Esophagus squamous epithelium (tissue), 5 donors: ENCODE results near the gene COG7. TPM values are rescaled to one million over a fixed set of nuclear protein-coding genes. Genes with fewer than 3 reads are reported as not detected.
"Not testable (repeated sequence)": the region's sequence is repeated elsewhere in the genome, so short reads cannot be mapped to it uniquely, and the experiment has no call there.

Source experiments
- DNase-seq: peaks from one replicate; lab custom pipeline; 2025; lab: John Stamatoyannopoulos, UW
- H3K27ac ChIP-seq, 4 donors: fragments of 200-600 bp; sonication (generic); one replicate each; pipeline ENCODE4 v1.5.1; 2016 to 2019; ENCODE audit warnings: mild to moderate bottlenecking in 1 of 4
- H3K27me3 ChIP-seq, 4 donors: fragments of 200-600 bp; sonication (generic); 1 replicate in 3 of 4; 2 replicates in 1 of 4; pipeline versions ENCODE4 v1.5.1 to v1.6.0; 2017 to 2021; ENCODE audit warnings: antibody characterized with exemption in 1 of 4
- H3K36me3 ChIP-seq, 3 donors: fragments of 200-600 bp; sonication (generic); one replicate each; pipeline ENCODE4 v1.5.1; 2016 to 2019
- H3K4me1 ChIP-seq, 3 donors: fragments of 200-600 bp; sonication (generic); one replicate each; pipeline ENCODE4 v1.5.1; 2017 to 2019
- H3K4me3 ChIP-seq, 4 donors: fragments of 200-600 bp; sonication (generic); 1 replicate in 3 of 4; 2 replicates in 1 of 4; pipeline ENCODE4 v1.5.1; 2016 to 2019; ENCODE audit warnings: mild to moderate bottlenecking in 2 of 4, moderate library complexity in 1 of 4
- H3K9me3 ChIP-seq, 3 donors: fragments of 200-600 bp; sonication (generic); one replicate each; pipeline ENCODE4 v1.5.1; 2016 to 2019
- CTCF ChIP-seq, 6 experiments: fragments of 450-650 bp in 4 of 6; fragments of 200-600 bp in 2 of 6; sonication (generic) in 2 of 6; IDR thresholded peaks; one replicate each; pipeline ENCODE4 v1.5.1; 2016 to 2019; ENCODE audit warnings: antibody characterized with exemption in 6 of 6, mild to moderate bottlenecking in 4 of 6, moderate library complexity in 4 of 6
- POLR2A ChIP-seq, 4 donors: fragments of 450-650 bp; IDR thresholded peaks; one replicate each; pipeline ENCODE4 v1.6.1; 2017; ENCODE audit warnings: antibody characterized with exemption in 4 of 4, mild to moderate bottlenecking in 4 of 4, moderate library complexity in 3 of 4
- WGBS, 2 donors: methylation state at CpG; one replicate each; pipeline ENCODE4 v1.1.5; 2018; 5-methylcytosine and 5-hydroxymethylcytosine counted together
- intact Hi-C: fragments of 100-400 bp; cut with DNase I; formaldehyde crosslinking; loops from one replicate; pipeline ENCODE4 v1.15.0; 2022
- total RNA-seq, 4 donors: library from RNA; depleted of rRNA; stranded (reverse); fragments of >200 nt; gene quantifications; one replicate each; pipeline ENCODE4 v1.1.0, GENCODE V29; 2016
- donor health status: DM: yes; HTN: yes; CAD: no.

Gene COG7
- total RNA-seq, 4 donors from 2014 or later = 10.4 to 17.6 (median 15.3) TPM

DNA sequence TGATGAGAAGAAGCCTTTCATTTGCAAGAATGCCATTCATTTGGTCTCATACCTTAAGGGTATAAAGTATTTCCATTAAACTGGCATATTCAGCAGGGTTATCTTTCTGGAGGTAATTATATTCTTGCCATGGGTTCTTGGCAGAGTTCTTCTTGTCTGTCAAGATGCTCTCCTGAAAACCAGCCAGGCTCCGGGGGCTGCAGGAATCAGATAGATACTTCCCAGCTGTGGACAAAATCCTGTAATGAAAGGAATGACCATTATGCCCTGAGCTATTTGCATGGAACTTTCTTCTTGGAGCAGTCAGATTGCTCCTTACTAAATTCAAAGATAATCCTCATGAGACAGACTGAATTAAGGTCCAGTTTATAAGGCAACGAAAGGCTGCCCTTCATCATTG lies 47.0 kb downstream of the COG7 start:
- peaks cover 0 to 3% (median 0%) of the 10 kb centered on the region in 3 donors for H3K4me1 ChIP-seq
- no peaks in the 10 kb centered on the region for H3K9me3 ChIP-seq
- WGBS, 2 donors = 88% methylated on average over 2 of the region's 2 CpGs; no CpG with 5 or more reads in 1 of the 2 donors
- H3K27ac ChIP-seq = no peak overlapping the region
- no peaks in the 10 kb centered on the region for H3K27me3 ChIP-seq
- no peak overlapping the region for H3K4me3 ChIP-seq
- intact Hi-C loops = no loop called here
- no peak for DNase-seq
- no peak for TF ChIP-seq CTCF (IDR thresholded peaks at IDR 0.05)
- no peak for TF ChIP-seq POLR2A (IDR thresholded peaks at IDR 0.05)
- H3K36me3 ChIP-seq = peaks cover 0 to 95% (median 17%) of the 10 kb centered on the region in 3 donors

GRCh38 chr16:23403547-23403946 lies 49.4 kb downstream of the COG7 start:
- DNase-seq = no peak
- TF ChIP-seq POLR2A (IDR thresholded peaks at IDR 0.05) (no peak), CTCF (IDR thresholded peaks at IDR 0.05) (no peak)
- Histone ChIP-seq H3K4me1 (no peaks in the 10 kb centered on the region), H3K27me3 (no peaks in the 10 kb centered on the region), H3K36me3 (peaks cover 0 to 95% (median 9%) of the 10 kb centered on the region in 3 donors), H3K4me3 (no peak overlapping the region), H3K9me3 (no peaks in the 10 kb centered on the region), H3K27ac (no peak overlapping the region)
- WGBS, 2 donors = 77 to 80% methylated on average over 11 of the region's 11 CpGs
- intact Hi-C loops = no loop called here

DNA sequence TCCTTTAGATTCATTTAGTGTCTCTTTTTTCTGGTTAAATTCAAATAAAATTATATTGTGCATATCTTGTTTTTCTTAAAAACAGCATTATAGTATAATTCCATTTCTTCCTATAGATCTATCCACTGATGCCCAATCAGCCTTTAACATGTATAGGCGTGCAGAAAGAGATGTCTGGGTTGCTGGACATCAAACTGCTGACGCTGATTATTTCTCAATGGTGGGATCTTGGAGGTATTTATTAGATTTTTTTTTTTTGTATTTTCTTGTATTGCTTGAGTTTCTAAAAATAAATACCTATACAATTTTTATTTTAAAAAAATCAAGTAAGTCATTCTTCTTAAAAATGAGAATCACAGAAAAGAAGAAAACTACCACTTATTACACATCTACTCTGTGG lies 50.9 kb downstream of the COG7 start:
- Histone ChIP-seq H3K36me3 (peaks cover 1 to 100% (median 15%) of the 10 kb centered on the region in 3 donors), H3K9me3 (no peaks in the 10 kb centered on the region), H3K4me1 (no peaks in the 10 kb centered on the region), H3K4me3 (no peak overlapping the region), H3K27me3 (no peaks in the 10 kb centered on the region), H3K27ac (no peak overlapping the region)
- TF ChIP-seq POLR2A (IDR thresholded peaks at IDR 0.05) (no peak), CTCF (IDR thresholded peaks at IDR 0.05) (no peak)
- DNase-seq = no peak
- intact Hi-C loops = no loop called here
- WGBS, 2 donors = 93 to 96% methylated on average over 2 of the region's 2 CpGs

DNA sequence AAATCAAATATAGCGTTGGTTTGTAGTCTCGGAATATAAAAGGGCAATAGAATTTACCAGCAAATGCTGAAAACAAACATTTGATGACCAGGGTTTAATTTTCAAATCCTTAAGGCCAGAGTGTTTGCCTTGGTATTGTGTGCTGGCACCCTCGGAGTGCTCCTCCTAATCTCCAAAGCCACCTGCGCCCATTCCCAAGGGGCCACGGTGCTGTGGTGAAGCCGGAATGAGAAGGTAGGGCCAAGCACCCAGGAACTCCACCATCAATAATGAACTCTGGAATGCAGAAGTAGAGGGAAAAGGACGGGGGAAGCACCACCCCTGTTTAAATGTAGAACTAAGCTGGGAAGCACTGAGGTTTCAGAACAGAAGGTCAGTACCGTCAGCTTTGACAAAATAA lies 51.9 kb downstream of the COG7 start:
- Histone ChIP-seq H3K9me3 (no peaks in the 10 kb centered on the region), H3K27me3 (no peaks in the 10 kb centered on the region), H3K4me3 (no peak overlapping the region), H3K36me3 (peaks cover 7 to 100% (median 19%) of the 10 kb centered on the region in 3 donors), H3K27ac (no peak overlapping the region), H3K4me1 (no peaks in the 10 kb centered on the region)
- WGBS, 2 donors = 87 to 90% methylated on average over 8 of the region's 8 CpGs
- TF ChIP-seq POLR2A (IDR thresholded peaks at IDR 0.05) (no peak), CTCF (IDR thresholded peaks at IDR 0.05) (no peak)
- no peak for DNase-seq
- intact Hi-C loops = no loop called here

DNA sequence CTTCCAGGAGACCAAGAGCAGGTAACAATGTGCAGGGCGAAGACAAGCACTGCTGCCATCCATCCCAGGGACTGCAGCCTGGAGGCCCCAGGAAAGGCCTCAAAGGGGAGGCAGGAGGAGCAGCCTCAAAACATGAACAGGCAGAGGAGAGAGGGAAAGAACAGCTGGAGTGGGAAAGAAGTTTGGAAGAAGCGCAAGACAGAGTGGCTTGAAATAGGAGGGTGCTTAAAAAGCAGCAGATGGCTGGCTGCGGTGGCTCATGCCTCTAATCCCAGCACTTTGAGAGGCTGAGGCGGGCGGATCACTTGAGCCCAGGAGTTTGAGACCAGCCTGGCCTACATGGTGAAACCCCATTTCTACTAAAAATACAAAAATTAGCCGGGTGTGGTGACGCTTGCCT lies 52.5 kb downstream of the COG7 start:
- H3K27me3 ChIP-seq, H3K4me3 ChIP-seq, H3K9me3 ChIP-seq, H3K27ac ChIP-seq, DNase-seq, H3K4me1 ChIP-seq, intact Hi-C loops: not testable (repeated sequence)
- WGBS, 2 donors = 92% methylated on average over 7 of the region's 7 CpGs
- peaks cover 7 to 100% (median 17%) of the 10 kb centered on the region in 3 donors for H3K36me3 ChIP-seq
